ENCODE results near the gene PNPLA5. TPM values are rescaled to one million over a fixed set of nuclear protein-coding genes. Genes with fewer than 3 reads are reported as not detected.

The PNPLA5 gene
- total RNA-seq, 4 donors from 2014 or later = 2.5 to 13.5 (median 4.7) TPM

GRCh38 chr22:43862074-43862881 is 29.5 kb downstream of the PNPLA5 start, which contains the start of gene SULT4A1:
Gene SULT4A1 (minus strand): TSS chr22:43862513. CDS start chr22:43862382, 131 bp downstream.
- 2% methylated on average over 6 of the region's 121 CpGs for WGBS
- Histone ChIP-seq H3K27me3 (peaks cover 76% of the 10 kb centered on the region), H3K27ac (no peak within 1 kb of the TSS)

DNA sequence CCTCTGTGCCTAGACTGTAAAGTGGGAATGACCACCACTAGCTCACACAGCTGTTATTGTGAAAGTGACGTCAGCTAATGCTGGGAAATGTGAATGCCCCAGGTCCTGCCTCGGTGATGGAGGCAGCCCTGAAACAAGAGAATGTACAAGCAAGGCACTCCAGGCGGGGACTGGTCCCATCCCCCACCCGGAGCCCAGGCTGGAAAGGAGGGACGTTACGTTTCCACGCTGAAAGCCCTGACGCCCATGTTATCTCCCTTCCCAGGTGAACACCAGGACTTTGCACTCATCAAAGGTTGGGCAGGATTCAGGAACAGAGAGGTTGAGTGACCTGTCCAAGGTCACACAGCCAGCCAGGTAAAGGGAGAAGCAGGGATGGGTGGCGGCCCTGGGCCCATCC is 30.3 kb downstream of the PNPLA5 start:
- no peak for DNase-seq (ENCODE audit: low spot score in 2 of 2)
- no peaks in the 10 kb centered on the region for H3K36me3 ChIP-seq
- no peak overlapping the region for H3K27ac ChIP-seq
- H3K27me3 ChIP-seq = peaks cover 76% of the 10 kb centered on the region
- H3K4me1 ChIP-seq = peaks cover 5% of the 10 kb centered on the region
- WGBS = 31% methylated on average over 3 of the region's 9 CpGs
- TF ChIP-seq, protein P1, sequence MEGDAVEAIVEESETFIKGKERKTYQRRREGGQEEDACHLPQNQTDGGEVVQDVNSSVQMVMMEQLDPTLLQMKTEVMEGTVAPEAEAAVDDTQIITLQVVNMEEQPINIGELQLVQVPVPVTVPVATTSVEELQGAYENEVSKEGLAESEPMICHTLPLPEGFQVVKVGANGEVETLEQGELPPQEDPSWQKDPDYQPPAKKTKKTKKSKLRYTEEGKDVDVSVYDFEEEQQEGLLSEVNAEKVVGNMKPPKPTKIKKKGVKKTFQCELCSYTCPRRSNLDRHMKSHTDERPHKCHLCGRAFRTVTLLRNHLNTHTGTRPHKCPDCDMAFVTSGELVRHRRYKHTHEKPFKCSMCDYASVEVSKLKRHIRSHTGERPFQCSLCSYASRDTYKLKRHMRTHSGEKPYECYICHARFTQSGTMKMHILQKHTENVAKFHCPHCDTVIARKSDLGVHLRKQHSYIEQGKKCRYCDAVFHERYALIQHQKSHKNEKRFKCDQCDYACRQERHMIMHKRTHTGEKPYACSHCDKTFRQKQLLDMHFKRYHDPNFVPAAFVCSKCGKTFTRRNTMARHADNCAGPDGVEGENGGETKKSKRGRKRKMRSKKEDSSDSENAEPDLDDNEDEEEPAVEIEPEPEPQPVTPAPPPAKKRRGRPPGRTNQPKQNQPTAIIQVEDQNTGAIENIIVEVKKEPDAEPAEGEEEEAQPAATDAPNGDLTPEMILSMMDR (IDR thresholded peaks at IDR 0.05) = no peak
- TF ChIP-seq POLR2A (IDR thresholded peaks at IDR 0.05) (no peak), POLR2AphosphoS5 (IDR thresholded peaks at IDR 0.05) (no peak), EP300 (IDR thresholded peaks at IDR 0.05) (no peak)
- no peaks in the 10 kb centered on the region for H3K9me3 ChIP-seq
- H3K4me3 ChIP-seq = no peak overlapping the region

More at GRCh38 chr22:43862074-43862881, 29.5 kb downstream of the PNPLA5 start, which contains the start of gene SULT4A1:
- H3K4me1 ChIP-seq = peaks cover 5% of the 10 kb centered on the region
- no peak for DNase-seq (ENCODE audit: low spot score in 2 of 2)
- H3K9me3 ChIP-seq = no peaks in the 10 kb centered on the region
- peak within 1 kb of the TSS; percentile 42 for H3K4me3 ChIP-seq
- no peak for TF ChIP-seq POLR2AphosphoS5 (IDR thresholded peaks at IDR 0.05)
- TF ChIP-seq, protein P1 (IDR thresholded peaks at IDR 0.05) = no peak
- TF ChIP-seq EP300 (IDR thresholded peaks at IDR 0.05) = no peak
- no peak for TF ChIP-seq POLR2A (IDR thresholded peaks at IDR 0.05)
- no peaks in the 10 kb centered on the region for H3K36me3 ChIP-seq

DNA sequence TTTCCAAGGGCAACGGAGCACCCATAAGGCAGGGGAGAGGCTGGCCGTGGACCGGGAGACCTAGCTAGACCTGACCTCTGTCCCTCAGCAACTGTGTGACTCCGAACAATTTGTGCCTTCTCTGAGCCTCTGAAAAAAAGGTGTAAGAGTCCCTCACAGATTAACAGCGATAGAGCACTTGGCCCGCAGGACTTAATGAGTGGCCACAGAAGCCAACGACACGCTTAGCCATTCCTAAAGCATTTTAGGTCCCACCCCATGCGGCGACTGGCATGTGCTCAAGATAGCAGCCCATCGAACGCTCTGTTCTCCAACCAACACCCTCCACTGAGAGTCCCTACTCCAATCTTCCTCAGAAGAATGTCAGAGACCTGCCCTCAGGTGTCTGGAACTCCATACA is 31.0 kb downstream of the PNPLA5 start:
- TF ChIP-seq EP300 (IDR thresholded peaks at IDR 0.05) (no peak), POLR2A (IDR thresholded peaks at IDR 0.05) (no peak), POLR2AphosphoS5 (IDR thresholded peaks at IDR 0.05) (no peak)
- TF ChIP-seq, protein P1 (IDR thresholded peaks at IDR 0.05) = no peak
- peaks cover 5% of the 10 kb centered on the region for H3K4me1 ChIP-seq
- no peak for DNase-seq (ENCODE audit: low spot score in 2 of 2)
- no peak overlapping the region for H3K4me3 ChIP-seq
- no peaks in the 10 kb centered on the region for H3K9me3 ChIP-seq
- H3K36me3 ChIP-seq = no peaks in the 10 kb centered on the region
- peaks cover 74% of the 10 kb centered on the region for H3K27me3 ChIP-seq
- H3K27ac ChIP-seq = no peak overlapping the region
- 76% methylated on average over 12 of the region's 12 CpGs for whole genome bisulfite sequencing

- no peak for DNase-seq (ENCODE audit: low spot score in 2 of 2)
- no peak for TF ChIP-seq EP300 (IDR thresholded peaks at IDR 0.05)
- no peak for TF ChIP-seq POLR2A (IDR thresholded peaks at IDR 0.05)
- TF ChIP-seq POLR2AphosphoS5 (IDR thresholded peaks at IDR 0.05) = no peak
- TF ChIP-seq, protein P1 (IDR thresholded peaks at IDR 0.05) = no peak
- H3K4me1 ChIP-seq = peaks cover 5% of the 10 kb centered on the region
- 72% methylated on average over 5 of the region's 11 CpGs for WGBS
- H3K9me3 ChIP-seq = no peaks in the 10 kb centered on the region
- H3K36me3 ChIP-seq = no peaks in the 10 kb centered on the region
- H3K4me3 ChIP-seq = no peak overlapping the region
- no peak overlapping the region for H3K27ac ChIP-seq
- peaks cover 70% of the 10 kb centered on the region for H3K27me3 ChIP-seq
Measured at GRCh38 chr22:43860126-43860525, 31.7 kb downstream of the PNPLA5 start.

DNA sequence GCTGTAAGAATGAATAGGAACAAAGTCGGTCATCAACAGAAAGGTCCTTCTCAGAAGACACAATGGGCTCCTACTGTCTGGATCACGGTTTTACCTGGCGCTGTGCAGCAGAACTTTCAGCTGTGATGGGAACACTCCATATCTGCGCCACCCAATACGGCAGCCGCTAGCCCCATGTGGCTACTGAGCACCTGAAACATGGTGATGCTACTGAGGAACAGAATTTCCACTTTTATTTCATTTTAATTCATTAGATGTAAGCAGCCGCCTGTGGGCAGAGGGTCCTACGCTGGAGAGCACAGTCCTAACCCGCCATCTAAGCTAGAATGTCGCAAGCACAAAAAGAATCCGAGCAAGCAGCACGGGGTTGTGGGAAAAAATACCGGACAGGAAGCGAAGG is 32.2 kb downstream of the PNPLA5 start:
- H3K4me3 ChIP-seq = no peak overlapping the region
- no peak for DNase-seq (ENCODE audit: low spot score in 2 of 2)
- no peaks in the 10 kb centered on the region for H3K9me3 ChIP-seq
- 81% methylated on average over 14 of the region's 14 CpGs for WGBS
- H3K4me1 ChIP-seq = peaks cover 5% of the 10 kb centered on the region
- H3K27ac ChIP-seq = no peak overlapping the region
- no peak for TF ChIP-seq EP300 (IDR thresholded peaks at IDR 0.05)
- TF ChIP-seq POLR2A (IDR thresholded peaks at IDR 0.05) = no peak
- TF ChIP-seq, protein P1 (IDR thresholded peaks at IDR 0.05) = no peak
- no peak for TF ChIP-seq POLR2AphosphoS5 (IDR thresholded peaks at IDR 0.05)
- peaks cover 69% of the 10 kb centered on the region for H3K27me3 ChIP-seq
- H3K36me3 ChIP-seq = no peaks in the 10 kb centered on the region
